ENCODE measurements around the gene UBAC2.
A peak's percentile ranks its signal among the peaks of the same experiment; 100 is the strongest.
"Not testable (repeated sequence)": the region's sequence is repeated elsewhere in the genome, so short reads cannot be mapped to it uniquely, and the experiment has no call there.

The UBAC2 gene

GRCh38 chr13:99190147-99190985 is 10.3 kb upstream of the UBAC2 start:
- no peak for DNase-seq

- no peak for DNase-seq
Observed at GRCh38 chr13:99191336-99191899, 9.2 kb upstream of the UBAC2 start.

- no peak for DNase-seq
Observed at GRCh38 chr13:99191900-99192399, 8.7 kb upstream of the UBAC2 start.

- DNase-seq: no peak
Observed at GRCh38 chr13:99192480-99192879, 8.2 kb upstream of the UBAC2 start.

GRCh38 chr13:99193152-99193551 is 7.5 kb upstream of the UBAC2 start:
- no peak for DNase-seq

GRCh38 chr13:99196466-99197116 is 4.1 kb upstream of the UBAC2 start:
- no peak for DNase-seq

GRCh38 chr13:99197117-99197651 is 3.5 kb upstream of the UBAC2 start:
- DNase-seq: no peak

- no peak for DNase-seq
Observed at GRCh38 chr13:99199541-99200431, 868 bp upstream of the UBAC2 start.

- DNase-seq: no peak
Observed at GRCh38 chr13:99203601-99204579, 3.2 kb downstream of the UBAC2 start.

GRCh38 chr13:99205621-99206220 is 5.1 kb downstream of the UBAC2 start:
- no peak for DNase-seq

GRCh38 chr13:99206226-99206625 is 5.6 kb downstream of the UBAC2 start:
- DNase-seq: no peak

GRCh38 chr13:99206873-99207272 is 6.2 kb downstream of the UBAC2 start:
- DNase-seq: no peak

- no peak for DNase-seq
Observed at GRCh38 chr13:99207511-99207910, 6.9 kb downstream of the UBAC2 start.

GRCh38 chr13:99208185-99208584 is 7.5 kb downstream of the UBAC2 start:
- DNase-seq: no peak

- DNase-seq: no peak
Observed at GRCh38 chr13:99208845-99209527, 8.3 kb downstream of the UBAC2 start.

GRCh38 chr13:99210627-99211026 is 10.0 kb downstream of the UBAC2 start:
- DNase-seq: not testable (repeated sequence)

GRCh38 chr13:99211421-99212035 is 10.9 kb downstream of the UBAC2 start:
- peak; percentile 23 for DNase-seq

GRCh38 chr13:99214232-99214631 is 13.6 kb downstream of the UBAC2 start:
- peak; percentile 76 for DNase-seq

- DNase-seq: no peak
Observed at GRCh38 chr13:99214731-99215130, 14.1 kb downstream of the UBAC2 start.

Data from stimulated activated CD8-positive, alpha-beta memory T cell treated with anti-CD3 and anti-CD28 coated beads, Interleukin-4, amount 100 ng/mL, for 48 hours (primary cell).